Keratinocyte (primary cell): ENCODE measurements around the gene MAP4K2. TPM values are rescaled to one million over a fixed set of nuclear protein-coding genes. Genes with fewer than 3 reads are reported as not detected.

ENCODE experiments used
- DNase-seq: peaks from one replicate; pipeline ENCODE4 v3.0.0-alpha.2; 2011; ENCODE audit warnings: low read depth, missing footprints, low spot score
- FAIRE-seq: peaks from 2 replicates; lab custom pipeline; 2011; peaks lifted over from hg19 to GRCh38; lab: Jason Lieb, UNC
- H2AFZ ChIP-seq: 2 replicates; pipeline ENCODE4 v1.6.0; 2012; ENCODE audit warnings: low read length, control low read depth, inconsistent platforms; ENCODE audit not compliant: control insufficient read depth
- H3K27ac ChIP-seq: 2 replicates; pipeline ENCODE4 v1.5.1; 2011; ENCODE audit warnings: low read length; ENCODE audit not compliant: control insufficient read depth, insufficient read depth
- H3K27me3 ChIP-seq: 3 replicates; pipeline ENCODE4 v1.6.0; 2011; ENCODE audit warnings: low read length; ENCODE audit not compliant: control insufficient read depth, insufficient read depth; ENCODE audit errors: extremely low read depth
- H3K36me3 ChIP-seq, 2 experiments: 2 replicates in 1 of 2; 3 replicates in 1 of 2; pipeline ENCODE4 v1.5.1; 2011; ENCODE audit warnings: low read length in 2 of 2, mild to moderate bottlenecking in 1 of 2; ENCODE audit not compliant: control insufficient read depth in 2 of 2, insufficient read depth in 2 of 2; ENCODE audit errors: extremely low read depth in 1 of 2
- H3K4me1 ChIP-seq: 3 replicates; pipeline ENCODE4 v1.5.1; 2011; ENCODE audit warnings: low read length; ENCODE audit not compliant: control insufficient read depth, insufficient read depth; ENCODE audit errors: extremely low read depth
- H3K4me2 ChIP-seq: 3 replicates; pipeline ENCODE4 v1.6.0; 2011; ENCODE audit warnings: low read depth, low read length; ENCODE audit not compliant: control insufficient read depth, insufficient read depth; ENCODE audit errors: extremely low read depth
- H3K4me3 ChIP-seq, 3 experiments: fragments of 200-600 bp in 1 of 3; sonication (generic) in 1 of 3; 2 replicates in 2 of 3; 3 replicates in 1 of 3; pipeline ENCODE4 v1.5.1; 2011 to 2016; ENCODE audit warnings: low read length in 3 of 3, mild to moderate bottlenecking in 3 of 3, control low read depth in 2 of 3, inconsistent platforms in 1 of 3, low read depth in 1 of 3, mixed read lengths in 1 of 3, mixed run types in 1 of 3, moderate library complexity in 1 of 3; ENCODE audit not compliant: control insufficient read depth in 2 of 3, insufficient read depth in 2 of 3; ENCODE audit errors: extremely low read depth in 1 of 3
- H3K79me2 ChIP-seq: 2 replicates; pipeline ENCODE4 v1.6.0; 2012; ENCODE audit warnings: low read length; ENCODE audit not compliant: control insufficient read depth, insufficient read depth
- H3K9ac ChIP-seq: 3 replicates; pipeline ENCODE4 v1.6.0; 2011; ENCODE audit warnings: low read length; ENCODE audit not compliant: control insufficient read depth, insufficient read depth; ENCODE audit errors: extremely low read depth
- H3K9me1 ChIP-seq: 3 replicates; pipeline ENCODE4 v1.6.0; 2011; ENCODE audit warnings: low read length; ENCODE audit not compliant: control insufficient read depth, insufficient read depth; ENCODE audit errors: extremely low read depth
- H3K9me3 ChIP-seq: 2 replicates; pipeline ENCODE4 v1.5.1; 2012; ENCODE audit warnings: low read depth, low read length; ENCODE audit not compliant: control insufficient read depth
- H4K20me1 ChIP-seq: 3 replicates; pipeline ENCODE4 v1.6.0; 2011; ENCODE audit warnings: low read length; ENCODE audit not compliant: control insufficient read depth, insufficient read depth; ENCODE audit errors: extremely low read depth
- EZH2 ChIP-seq: IDR thresholded peaks from one replicate; pipeline ENCODE4 v1.6.1; 2012; ENCODE audit warnings: inconsistent platforms, mild to moderate bottlenecking, low read length, moderate library complexity
- dilution Hi-C: fragments of 300-500 bp; cut with MboI; formaldehyde crosslinking; loops from one replicate; pipeline ENCODE4 v1.7.0; 2020; ENCODE audit warnings: low sequenced_read_pairs; ENCODE audit not compliant: extremely low pct_ligation_motif_present
- polyA plus RNA-seq, 5 experiments: library from polyadenylated mRNA; depleted of rRNA in 3 of 5; stranded (reverse) in 3 of 5; stranded (forward) in 1 of 5; unstranded in 1 of 5; fragments of >200 nt; gene quantifications; 1 replicate in 1 of 5; 2 replicates in 3 of 5; 3 replicates in 1 of 5; pipeline versions ENCODE4 v1.2.1 to v1.2.3, GENCODE V29; 2011 to 2012; ENCODE audit warnings: missing spikeins in 2 of 5, low read depth in 1 of 5, low replicate concordance in 1 of 5
- TF ChIP-seq, protein P1 (sequence below), 3 experiments: IDR thresholded peaks in 1 of 3; conservative IDR thresholded peaks in 1 of 3; optimal IDR thresholded peaks in 1 of 3; 2 replicates in 2 of 3; 3 replicates in 1 of 3; pipeline versions ENCODE3 to v1.5.1; 2011; ENCODE audit warnings: low read length in 3 of 3, mild to moderate bottlenecking in 3 of 3, moderate library complexity in 2 of 3, control low read depth in 1 of 3, inconsistent platforms in 1 of 3; ENCODE audit not compliant: insufficient read depth in 2 of 3; ENCODE audit errors: extremely low read depth in 1 of 3

Gene MAP4K2
- polyA plus RNA-seq, 1 donor (not counting 4 experiments of a cell fraction or from before 2014, with no cell fraction given) = 6.7 TPM

- no peak for FAIRE-seq
- TF ChIP-seq, protein P1, sequence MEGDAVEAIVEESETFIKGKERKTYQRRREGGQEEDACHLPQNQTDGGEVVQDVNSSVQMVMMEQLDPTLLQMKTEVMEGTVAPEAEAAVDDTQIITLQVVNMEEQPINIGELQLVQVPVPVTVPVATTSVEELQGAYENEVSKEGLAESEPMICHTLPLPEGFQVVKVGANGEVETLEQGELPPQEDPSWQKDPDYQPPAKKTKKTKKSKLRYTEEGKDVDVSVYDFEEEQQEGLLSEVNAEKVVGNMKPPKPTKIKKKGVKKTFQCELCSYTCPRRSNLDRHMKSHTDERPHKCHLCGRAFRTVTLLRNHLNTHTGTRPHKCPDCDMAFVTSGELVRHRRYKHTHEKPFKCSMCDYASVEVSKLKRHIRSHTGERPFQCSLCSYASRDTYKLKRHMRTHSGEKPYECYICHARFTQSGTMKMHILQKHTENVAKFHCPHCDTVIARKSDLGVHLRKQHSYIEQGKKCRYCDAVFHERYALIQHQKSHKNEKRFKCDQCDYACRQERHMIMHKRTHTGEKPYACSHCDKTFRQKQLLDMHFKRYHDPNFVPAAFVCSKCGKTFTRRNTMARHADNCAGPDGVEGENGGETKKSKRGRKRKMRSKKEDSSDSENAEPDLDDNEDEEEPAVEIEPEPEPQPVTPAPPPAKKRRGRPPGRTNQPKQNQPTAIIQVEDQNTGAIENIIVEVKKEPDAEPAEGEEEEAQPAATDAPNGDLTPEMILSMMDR (optimal IDR thresholded peaks at IDR 0.05 in 1 of 3, IDR thresholded peaks at IDR 0.05 in 1 of 3, conservative IDR thresholded peaks at IDR 0.05 in 1 of 3; ENCODE audit: extremely low read depth in 1 of 3, insufficient read depth in 2 of 3, low read length in 3 of 3) = no peak
- no peak for TF ChIP-seq EZH2
- no peaks in the 10 kb centered on the region for H3K4me1 ChIP-seq
These were observed 47.9 kb downstream of the MAP4K2 start for GRCh38 chr11:64754919-64755662.

GRCh38 chr11:64754124-64754918 is 48.7 kb downstream of the MAP4K2 start:
- Histone ChIP-seq H4K20me1 (no peaks in the 10 kb centered on the region), H3K9me3 (no peaks in the 10 kb centered on the region), H3K4me2 (no peak overlapping the region), H3K9ac (no peak overlapping the region), H2AFZ (no peak overlapping the region), H3K27me3 (no peaks in the 10 kb centered on the region), H3K9me1 (no peaks in the 10 kb centered on the region), H3K4me1 (no peaks in the 10 kb centered on the region), H3K79me2 (no peaks in the 10 kb centered on the region), H3K36me3 (no peaks in the 10 kb centered on the region), H3K4me3 (no peak overlapping the region), H3K27ac (no peak overlapping the region)
- dilution Hi-C loops = no loop called here
- DNase-seq = no peak
- TF ChIP-seq, protein P1 (optimal IDR thresholded peaks at IDR 0.05 in 1 of 3, IDR thresholded peaks at IDR 0.05 in 1 of 3, conservative IDR thresholded peaks at IDR 0.05 in 1 of 3; ENCODE audit: extremely low read depth in 1 of 3, insufficient read depth in 2 of 3, low read length in 3 of 3) = no peak
- TF ChIP-seq EZH2 = no peak
- FAIRE-seq = no peak

More at GRCh38 chr11:64754919-64755662, 47.9 kb downstream of the MAP4K2 start:
- no peaks in the 10 kb centered on the region for H4K20me1 ChIP-seq
- H3K27ac ChIP-seq = no peak overlapping the region
- H3K79me2 ChIP-seq = no peaks in the 10 kb centered on the region
- H3K36me3 ChIP-seq = no peaks in the 10 kb centered on the region
- H3K9ac ChIP-seq = no peak overlapping the region
- H2AFZ ChIP-seq = no peak overlapping the region
- DNase-seq = no peak
- H3K9me1 ChIP-seq = no peaks in the 10 kb centered on the region
- dilution Hi-C loops = no loop called here
- no peak overlapping the region for H3K4me2 ChIP-seq
- H3K27me3 ChIP-seq = no peaks in the 10 kb centered on the region
- H3K9me3 ChIP-seq = no peaks in the 10 kb centered on the region
- H3K4me3 ChIP-seq = no peak overlapping the region
